Measurements from ENCODE around the gene C1orf94.
"Not testable (repeated sequence)": the region's sequence is repeated elsewhere in the genome, so short reads cannot be mapped to it uniquely, and the experiment has no call there.

The C1orf94 gene

DNA sequence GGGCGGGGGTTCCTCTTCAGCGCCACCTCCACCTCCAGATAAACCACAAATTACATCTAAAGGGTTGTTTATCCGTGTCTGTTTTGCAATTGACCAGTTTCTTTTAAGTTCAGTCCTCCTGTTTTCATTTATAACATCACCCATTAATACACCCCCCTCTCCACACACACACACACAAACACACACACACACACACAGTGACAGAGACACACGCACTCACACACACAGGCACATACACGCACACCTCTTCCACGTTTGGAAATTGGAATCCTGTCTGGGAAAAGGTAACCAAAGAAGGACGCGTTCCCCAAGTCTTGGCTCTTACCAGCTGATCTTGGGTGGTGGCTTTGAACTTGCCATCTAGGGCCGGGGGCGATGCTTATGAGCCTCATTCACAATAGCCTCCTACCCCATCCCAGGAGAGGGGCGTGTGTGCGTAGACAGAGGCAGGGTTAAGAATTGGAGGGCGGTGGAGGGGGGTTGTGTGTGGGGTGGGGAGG lies 11.2 kb upstream of the C1orf94 start:
- DNase-seq: no peak

DNA sequence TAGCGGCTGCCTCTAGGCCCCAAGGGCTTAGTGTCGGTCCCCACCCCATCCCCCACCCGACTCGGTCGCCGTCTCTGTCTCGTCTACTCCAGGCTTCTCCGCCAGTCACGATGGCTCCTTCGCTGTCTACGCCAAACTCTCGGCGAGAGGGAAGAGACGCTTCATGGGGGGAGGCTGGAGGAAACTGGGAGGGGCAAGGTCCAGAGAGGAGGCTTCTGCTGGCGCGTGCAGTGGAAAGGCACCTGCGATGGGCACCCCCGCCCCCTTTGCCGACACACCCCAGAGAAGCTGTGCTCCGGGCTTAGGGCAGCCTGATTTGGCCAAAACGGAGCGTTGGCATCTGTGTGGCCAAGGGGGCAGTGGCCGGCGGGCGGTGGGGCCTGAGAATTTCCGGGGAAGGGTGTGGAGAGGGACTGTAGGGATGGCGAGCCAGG lies 10.5 kb upstream of the C1orf94 start:
- no peak for DNase-seq

DNA sequence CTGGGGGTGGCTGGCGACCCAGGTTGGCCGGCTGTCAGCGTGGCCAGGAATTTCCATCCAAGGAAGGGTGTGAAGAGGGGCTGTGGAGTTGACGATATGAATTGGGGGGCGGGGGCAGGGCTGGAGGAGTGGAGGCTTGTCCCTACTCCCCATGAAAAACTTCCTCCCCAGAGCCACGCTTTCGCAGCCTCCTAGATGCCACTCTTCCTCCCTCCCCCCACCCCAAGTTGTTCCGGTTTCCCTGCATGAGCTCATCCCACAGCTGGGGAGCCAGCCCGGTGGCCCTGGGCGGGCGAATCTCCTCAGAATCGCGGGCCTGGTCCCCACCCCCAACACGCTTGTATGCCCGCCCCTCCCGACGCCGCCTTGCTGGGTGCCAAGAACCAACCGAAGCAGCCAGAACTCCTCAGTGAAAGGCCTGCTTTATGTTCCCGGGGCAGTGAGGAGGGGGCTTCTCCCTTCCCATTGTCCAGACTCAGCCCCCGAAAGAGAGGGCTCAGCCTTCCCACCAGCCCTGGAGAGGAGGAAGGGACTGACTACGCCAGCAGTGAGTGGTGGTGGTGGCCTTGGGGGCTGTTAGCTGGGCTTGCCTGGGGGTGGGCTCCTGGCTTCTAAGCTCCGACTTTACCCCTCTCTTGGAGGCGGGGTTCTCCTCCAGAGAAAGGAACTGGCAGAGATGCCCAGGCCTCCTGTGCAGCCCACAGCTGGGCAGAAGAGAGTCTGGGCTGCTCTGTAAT lies 9.9 kb upstream of the C1orf94 start:
- no peak for DNase-seq

DNA sequence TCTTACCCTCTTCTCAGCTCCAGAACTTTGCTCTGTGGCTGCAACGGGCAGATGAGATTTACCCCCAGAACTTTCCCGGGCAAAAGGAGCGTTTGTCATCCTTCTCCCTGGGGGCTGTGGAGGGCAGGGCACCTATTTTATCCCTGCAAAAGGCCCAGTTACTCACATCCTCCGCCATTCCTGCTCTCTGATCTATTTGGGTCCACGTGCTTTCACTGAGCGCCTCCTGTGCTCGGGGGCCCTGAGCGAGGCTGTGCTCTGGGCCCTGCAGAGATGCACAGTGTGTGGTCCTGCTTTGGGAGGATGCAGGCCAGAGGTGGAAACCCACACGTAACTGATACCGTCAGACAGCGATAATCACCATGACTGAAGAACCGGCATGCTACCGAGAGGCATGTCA lies 9.3 kb upstream of the C1orf94 start:
- no peak for DNase-seq

DNA sequence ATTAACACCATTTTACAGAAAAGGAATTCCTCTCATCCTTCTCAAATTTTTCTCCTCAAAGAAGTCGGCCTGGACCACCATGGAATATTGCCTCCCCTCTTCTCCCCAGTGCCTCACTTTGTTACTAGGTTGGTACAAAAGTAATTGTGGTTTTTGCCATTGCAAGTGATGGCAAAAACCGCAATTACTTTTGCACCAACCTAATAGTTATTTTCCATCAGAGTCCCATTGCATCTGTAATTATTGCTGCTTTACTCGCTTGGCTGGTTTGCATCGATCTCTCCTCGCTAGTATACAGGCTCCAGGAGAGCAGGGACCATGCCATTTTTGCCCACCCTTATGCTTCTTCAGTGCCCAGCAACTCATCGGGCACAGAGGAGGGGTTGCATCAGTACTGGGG lies 963 bp upstream of the C1orf94 start:
- DNase-seq: no peak

DNA sequence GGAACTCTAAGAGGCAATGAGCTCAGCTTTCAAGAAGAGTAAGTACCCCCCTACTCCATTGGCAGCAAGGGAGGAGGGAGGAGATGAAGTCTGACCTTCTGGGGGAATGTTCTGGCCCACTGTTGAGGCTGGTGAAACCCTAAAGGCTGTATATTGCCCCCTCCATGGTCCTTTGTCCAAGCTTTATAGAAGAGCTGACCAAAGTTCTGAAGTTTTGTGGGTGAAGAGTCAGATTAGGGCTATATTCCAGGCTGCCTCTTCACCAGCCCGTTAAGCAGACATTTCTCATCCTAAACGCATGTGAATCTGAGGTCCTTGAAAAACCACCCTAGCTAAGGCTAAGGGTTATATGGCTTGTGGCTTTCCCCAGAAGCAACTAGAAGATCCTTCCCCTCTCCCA lies 1.4 kb downstream of the C1orf94 start:
- no peak for DNase-seq

DNA sequence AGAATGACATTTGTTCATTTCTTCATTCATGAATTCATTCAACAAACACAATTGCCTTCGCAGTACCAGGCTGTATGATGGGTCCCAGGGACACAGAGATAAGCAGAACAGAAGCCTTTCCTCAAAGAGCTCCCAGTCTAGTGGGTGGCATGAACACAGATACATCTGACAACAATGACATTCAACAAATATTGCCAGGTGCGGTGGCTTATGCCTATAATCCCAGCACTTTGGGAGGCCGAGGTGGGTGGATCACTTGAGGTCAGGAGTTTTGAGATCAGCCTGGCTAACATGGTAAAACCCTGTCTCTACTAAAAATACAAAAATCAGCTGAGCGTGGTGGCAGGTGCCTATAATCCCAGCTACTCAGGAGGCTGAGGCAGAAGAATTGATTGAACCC lies 6.7 kb downstream of the C1orf94 start:
- DNase-seq: not testable (repeated sequence)

DNA sequence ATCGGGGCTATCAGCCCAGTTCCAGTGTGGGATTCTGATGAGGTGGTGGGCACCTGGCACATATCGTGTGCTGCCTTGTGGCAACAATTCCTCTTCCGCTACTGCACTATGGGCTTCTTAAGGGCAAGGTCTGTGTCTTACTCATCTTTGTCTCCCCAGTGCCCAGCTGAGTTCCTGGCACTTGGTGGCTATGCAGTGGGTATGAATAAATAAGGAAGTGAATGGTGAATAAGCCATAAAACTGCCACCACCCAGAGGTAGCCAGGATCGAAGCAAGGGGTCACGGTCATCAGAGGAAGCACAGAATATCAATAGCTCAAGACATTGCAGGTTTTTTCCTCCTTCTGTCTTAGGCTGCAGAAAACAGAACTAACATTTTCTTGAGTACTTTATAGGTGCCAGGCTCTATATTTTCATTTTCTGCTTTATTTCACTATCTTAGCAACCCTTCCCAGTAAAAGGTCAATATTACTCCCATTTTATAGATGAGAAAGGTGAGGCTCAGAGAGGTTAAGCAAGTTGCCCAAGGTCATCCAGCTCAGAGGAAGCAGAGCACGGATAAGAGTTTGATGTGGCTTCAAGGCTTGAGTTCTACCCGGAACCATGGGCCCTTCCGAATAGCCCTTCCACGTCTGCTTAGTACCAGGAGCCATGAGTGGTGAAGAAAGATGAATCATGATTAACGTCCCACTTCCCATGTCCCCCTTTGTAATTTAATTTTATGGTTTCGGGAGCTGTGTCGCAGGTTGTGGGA lies 10.2 kb downstream of the C1orf94 start:
- no peak for DNase-seq

DNA sequence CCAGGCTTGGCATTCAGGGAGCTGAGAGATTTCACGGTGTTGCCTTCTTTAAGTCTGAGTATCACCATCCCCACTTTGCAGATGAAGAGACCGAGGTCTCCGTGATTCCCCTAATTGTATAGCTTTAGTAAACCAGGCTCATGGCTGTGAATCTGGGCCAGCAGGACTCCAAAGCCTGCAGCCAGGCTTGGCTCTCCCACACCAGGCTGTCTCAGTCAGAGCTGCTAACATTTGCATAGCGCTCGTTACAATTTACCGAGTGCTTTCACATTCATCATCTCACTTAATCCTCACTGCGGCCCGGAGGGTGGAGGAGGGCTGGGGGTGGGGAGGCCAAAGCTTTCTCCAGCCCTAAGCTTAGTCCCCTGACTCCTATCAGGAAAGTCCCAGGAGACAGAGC lies 11.7 kb downstream of the C1orf94 start:
- DNase-seq: no peak

DNA sequence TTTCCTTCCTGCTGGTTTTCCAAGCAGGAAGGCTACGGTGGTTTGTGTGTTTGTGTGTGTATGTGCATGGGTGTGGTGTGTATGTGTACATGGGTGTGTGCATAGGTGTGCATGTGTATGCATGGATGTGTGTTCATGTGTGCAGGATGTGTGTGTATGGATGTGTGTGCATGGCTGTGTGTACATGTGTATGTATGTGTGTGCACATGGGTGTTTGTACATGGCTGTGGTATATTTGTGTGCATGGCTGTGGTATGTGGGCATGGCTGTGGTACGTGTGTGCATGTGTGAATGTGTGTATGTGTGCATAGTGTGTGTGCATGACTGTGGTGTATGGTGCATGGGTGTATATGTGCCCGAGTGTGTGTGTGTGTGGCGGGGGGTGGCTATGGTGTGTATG lies 12.3 kb downstream of the C1orf94 start:
- DNase-seq: no peak

DNA sequence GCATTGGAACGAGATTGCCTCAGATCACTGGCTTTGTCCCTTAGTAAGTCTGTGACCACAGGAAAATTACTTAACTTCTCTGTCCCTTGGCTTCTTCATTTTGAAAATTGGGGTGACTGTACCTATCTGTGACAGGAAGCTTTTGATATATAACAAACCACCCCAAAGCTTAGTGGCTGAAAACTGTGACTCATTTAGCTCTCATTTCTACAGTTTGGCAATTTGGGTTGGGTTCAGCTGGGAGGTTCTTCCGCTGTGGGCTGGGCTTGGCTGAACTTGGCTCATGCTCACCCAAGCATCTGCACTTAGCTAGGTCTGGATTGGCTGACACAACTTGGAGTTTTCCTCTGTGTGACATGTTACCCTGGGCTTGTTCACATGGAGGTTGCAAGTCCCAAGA lies 14.0 kb downstream of the C1orf94 start:
- no peak for DNase-seq

DNA sequence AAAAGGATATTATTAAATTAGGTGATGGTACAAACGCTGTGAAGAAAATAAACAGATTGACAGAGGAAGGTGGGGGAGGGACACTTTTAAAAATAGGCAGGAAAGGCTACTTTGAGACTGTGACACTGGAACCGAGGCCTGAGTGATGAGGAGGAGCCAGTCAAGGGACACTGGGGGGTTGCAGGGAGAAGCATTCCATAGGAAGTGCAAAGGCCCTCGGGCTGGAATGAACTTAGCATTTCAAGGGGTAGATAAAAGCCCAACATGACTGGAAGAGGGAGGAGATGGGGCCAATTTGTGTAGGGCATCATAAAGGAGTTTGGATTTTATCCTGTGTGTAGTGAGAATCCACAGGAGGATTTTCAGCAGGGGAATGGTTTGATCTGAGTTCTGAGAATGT lies 15.9 kb downstream of the C1orf94 start:
- no peak for DNase-seq

DNA sequence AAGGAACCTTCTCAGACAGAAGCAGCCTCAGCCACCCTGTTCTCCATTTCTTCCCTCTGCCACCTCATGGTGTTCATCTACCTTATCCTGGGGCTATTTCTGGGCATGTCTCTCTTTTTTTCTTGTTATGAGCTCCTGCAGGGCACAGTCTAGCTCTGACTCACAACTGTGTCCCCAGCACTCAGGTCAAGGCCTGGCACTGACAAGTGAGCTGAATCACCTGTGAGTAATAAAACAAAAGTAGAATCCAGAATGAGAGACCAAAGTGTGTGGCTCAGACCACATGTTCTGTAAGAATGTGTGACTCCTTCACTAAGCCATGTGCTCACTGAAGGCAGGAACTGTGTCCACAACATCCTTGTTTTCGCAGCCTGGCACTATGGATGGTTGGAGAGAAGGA lies 23.2 kb downstream of the C1orf94 start:
- DNase-seq: no peak

DNA sequence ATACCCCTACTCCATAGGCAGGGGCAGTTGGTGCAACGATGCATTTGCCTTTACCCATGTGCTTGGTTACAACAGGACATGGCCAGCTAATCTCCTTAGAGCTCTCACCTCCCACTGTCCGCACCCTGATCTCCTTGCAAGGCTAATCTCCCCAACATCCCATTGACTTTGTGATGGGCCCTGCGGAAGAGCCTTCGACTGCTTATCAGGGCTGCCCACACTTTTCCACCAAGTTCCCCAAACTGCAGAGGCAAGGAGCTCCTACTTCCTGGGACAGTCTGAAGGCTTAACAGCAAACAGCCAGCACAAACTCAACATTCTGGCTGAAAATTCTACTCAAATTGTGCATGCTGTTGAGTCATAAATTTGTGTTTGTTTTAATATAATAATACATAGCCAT lies 36.0 kb downstream of the C1orf94 start:
- no peak for DNase-seq

DNA sequence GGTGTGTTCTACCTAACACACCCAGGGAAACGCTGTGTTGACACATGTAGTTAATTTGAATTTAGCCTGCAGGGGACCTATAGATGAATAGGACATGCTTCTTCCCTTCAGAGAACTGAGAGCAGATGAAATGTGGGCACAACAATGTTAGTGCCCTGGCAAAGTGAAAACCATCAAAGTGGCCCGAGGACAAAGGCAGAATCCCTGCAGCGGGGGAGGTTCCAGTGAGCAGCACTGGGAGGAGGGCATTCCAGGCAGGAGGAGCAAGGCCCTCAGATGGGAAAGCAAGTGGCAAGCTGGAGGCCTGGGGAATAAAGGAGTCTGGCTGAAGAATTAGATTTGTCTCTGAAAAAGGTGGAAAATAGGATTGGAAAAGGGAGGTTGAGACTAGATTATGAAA lies 37.2 kb downstream of the C1orf94 start:
- no peak for DNase-seq

DNA sequence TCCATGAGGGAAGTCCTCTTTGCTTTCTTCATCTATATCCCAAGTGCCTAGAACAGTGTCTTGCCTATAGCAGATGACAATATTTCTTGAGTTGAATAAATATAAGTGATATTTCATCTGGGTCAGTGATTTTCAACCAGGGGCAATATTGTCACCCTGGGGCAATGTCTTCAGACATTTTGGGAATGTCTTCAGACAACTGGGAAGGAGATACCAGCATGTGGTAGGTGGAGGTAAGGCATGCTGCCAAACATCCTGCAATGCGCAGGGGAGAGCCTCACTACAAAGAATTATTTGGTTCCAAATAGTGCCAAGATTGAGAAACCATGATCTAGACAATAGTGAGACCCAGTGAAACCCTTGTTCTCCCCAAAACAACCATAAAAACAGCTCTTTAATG lies 54.7 kb downstream of the C1orf94 start:
- no peak for DNase-seq

DNA sequence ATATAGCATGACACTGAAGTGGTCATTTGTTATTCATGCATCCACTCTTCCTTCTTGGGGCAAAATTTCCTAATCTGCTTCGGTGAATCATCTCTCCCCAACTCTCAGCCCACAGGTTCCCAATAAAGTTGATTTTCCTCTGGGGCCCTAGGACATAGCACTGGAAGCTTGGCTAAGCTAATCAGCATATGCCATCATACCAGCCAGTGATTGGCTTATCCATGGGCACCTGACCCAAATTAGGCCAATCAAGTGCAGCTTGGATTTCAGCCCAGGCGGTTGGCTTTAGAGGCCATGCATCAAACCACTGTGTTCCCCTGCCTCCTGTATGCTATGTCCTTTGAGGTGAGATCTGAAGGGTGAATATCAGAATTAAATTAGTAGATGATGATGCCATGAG lies 58.9 kb downstream of the C1orf94 start:
- DNase-seq: no peak

DNA sequence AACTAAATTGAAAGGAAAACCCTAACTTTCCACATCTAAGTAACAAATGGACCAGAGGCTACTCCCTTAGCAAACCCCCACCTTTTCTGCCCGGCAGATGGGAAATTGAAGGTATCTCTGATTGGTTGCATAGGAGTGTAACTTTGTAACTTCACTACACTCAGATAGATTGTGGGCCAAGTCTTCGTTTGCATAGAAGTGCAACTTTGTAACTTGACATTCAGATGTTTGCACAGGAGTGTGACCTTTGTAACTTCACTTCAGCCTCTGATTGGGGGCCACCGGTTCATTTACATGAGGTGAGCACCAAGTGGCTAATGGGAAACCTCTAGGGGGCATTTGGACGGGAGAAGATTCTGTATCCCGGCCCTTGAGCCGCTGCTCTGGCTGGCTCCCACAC lies 59.4 kb downstream of the C1orf94 start:
- no peak for DNase-seq

DNA sequence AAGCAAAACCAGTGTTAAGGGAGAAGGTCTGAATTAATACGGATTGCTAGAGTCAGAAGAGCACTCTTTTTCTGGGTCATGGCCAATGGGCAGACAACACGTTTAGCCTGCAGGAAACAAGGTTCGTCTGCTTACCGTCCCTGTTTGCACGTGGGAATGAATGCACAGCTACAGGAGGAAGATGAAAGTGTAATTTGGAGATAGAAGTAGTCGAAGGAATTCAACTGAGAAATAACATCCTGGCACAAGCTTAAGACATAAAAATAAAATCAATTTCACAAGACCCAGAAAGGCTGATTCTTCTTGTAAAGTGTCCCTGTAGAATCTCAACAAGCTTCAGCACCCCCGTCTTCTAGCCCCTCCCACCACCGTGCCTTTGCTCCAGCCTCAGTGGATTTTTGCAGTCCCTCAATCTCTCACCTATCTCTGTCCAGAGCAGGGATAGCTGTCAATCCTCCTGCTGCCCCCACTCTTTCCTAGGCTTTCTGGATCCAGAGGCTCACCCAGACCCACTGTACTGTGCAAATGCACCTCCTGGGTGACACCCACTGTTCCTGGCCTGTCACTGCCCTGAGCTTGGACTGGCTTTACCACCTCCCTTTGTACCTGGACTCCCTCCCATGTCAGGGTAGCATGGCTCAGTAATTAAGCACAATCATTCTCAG lies 60.6 kb downstream of the C1orf94 start:
- DNase-seq: no peak

DNA sequence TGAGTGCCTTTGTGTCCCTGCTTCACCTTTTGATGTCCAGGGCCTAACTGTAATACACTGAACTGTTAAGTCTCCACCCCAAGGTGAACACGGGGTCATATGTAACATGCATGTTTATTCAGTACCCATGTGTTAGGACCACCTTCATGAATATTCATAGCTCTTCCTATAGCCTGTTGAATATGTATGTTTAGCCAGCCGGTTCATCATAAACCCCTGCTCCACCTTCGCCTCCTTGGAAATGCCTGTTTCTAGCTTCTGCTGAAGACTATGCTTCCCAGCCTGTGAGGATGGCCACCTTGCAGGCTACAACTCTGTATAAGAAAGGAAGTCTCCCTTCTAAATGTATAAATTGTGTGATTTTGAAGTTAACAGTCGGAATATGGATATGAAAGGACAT lies 69.3 kb downstream of the C1orf94 start:
- no peak for DNase-seq

DNA sequence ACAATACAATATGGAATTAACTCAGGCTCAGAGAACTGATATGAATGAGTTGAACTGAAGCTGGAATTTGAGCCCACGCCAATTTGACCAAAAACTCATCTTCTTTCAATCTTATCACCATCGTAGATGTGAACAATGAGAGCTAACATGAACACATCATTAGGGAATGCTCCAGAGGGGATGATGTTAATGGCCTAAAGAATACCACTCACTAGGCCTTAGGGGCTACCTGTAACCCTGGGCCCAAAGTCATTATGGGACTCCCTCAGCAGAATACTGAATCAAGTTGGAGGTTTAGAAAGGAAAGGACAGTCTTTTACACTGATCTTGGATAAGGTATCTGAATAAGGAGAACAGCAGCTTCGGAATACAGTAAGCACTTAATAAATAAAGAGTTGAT lies 73.6 kb downstream of the C1orf94 start:
- no peak for DNase-seq

DNA sequence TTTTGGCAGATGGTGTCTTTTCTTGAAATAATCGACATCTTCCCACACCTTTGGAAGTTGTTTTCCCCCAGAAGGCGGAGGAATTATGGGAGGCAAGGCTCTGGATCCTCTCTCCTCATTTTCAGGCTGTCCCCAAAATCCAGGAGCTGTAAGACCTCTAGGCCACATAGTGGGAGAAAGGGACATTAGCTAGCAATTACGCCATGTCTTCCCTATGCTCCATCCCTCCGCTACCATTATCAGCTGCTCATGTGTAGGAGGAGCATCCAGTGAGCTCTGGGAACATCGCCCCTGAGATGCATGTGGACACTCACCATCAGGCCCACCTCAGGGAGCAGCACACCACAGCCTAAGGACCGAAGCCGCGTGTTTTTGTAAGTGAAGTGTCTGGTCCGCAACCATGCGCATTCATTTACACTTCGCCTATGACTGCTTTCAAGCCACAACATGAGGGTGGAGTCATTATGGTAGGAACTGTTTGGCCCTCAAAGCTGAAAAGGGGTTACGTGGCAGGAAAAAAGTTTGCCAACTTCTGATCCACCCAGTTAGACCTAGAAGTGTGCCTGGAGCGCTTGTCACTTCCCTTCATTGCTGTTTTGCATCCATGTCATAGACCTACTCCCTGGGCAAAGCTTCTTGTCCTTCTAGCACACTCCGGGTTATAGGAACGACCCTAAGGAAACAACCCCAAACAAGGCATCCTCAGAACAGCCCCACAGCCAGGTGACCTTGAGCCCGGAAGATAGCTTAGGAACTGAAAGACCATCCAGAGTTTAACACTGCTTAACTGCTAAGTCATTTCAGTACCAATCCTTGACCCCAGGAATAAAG lies 85.5 kb downstream of the C1orf94 start:
- no peak for DNase-seq

DNA sequence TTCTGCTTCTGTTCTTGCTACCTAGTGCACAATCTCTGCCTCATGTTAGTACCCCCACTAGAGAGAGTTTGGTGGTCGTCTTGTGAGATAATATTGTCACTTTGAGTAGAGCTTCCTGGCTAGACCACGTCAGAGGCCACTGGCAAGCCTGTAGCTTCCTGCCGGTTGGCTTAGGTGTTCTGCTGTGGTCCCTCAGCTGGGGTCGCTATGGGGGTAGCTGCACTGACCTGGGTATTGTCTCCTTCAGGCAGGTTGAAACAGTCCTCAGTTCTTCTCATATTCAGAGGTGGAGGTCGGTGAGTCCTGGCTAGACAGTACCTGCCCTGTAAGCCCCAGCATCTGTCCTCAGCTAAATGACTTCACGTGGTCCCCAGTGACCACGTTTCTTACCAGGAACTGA lies 86.2 kb downstream of the C1orf94 start:
- DNase-seq: no peak

All from CD4-positive, alpha-beta T cell treated with Interleukin-4 for 4 hours (primary cell).